PC-9 (cell line): Measurements from ENCODE around the gene AMOTL1. TPM values are rescaled to one million over a fixed set of nuclear protein-coding genes. Genes with fewer than 3 reads are reported as not detected.

Source experiments
- BruUV-seq: library from RNA; stranded (reverse); fragments of 400-500 nt; replicated peaks from 2 replicates; lab custom pipeline; 2021; lab: Mats Ljungman, UMichigan
- CTCF ChIA-PET: fragments of 300-600 bp; sonication (Branson Sonifier 250); formaldehyde crosslinking; loops from one replicate; lab custom pipeline; 2022; ENCODE audit warnings: antibody characterized with exemption; lab: Charles Lee
- POLR2A ChIA-PET: fragments of 300-600 bp; sonication (Branson Sonifier 250); formaldehyde crosslinking; loops from one replicate; lab custom pipeline; 2022; ENCODE audit warnings: antibody characterized with exemption; ENCODE audit not compliant: unreplicated experiment; lab: Charles Lee
- DNase-seq, 2 experiments: peaks; one replicate each; pipeline versions ENCODE4 v3.0.0 to v3.0.0-alpha.2; 2015 to 2022; ENCODE audit warnings: mixed read lengths in 1 of 2
- H2AFZ ChIP-seq: fragments of 200-600 bp; sonication (generic); 2 replicates; pipeline ENCODE4 v1.8.1; 2017; ENCODE audit warnings: antibody characterized with exemption
- H3F3A ChIP-seq: fragments of 200-600 bp; sonication (generic); 2 replicates; pipeline ENCODE4 v1.8.1; 2017; ENCODE audit warnings: antibody characterized with exemption, mild to moderate bottlenecking, low read depth; ENCODE audit not compliant: insufficient read depth
- H3K27ac ChIP-seq: fragments of 200-600 bp; sonication (generic); 2 replicates; pipeline ENCODE4 v1.6.1; 2016; ENCODE audit warnings: mixed run types
- H3K27me3 ChIP-seq: fragments of 200-600 bp; sonication (generic); 2 replicates; pipeline ENCODE4 v1.6.1; 2016; ENCODE audit warnings: low read depth, mixed run types; ENCODE audit not compliant: insufficient read depth
- H3K36me3 ChIP-seq: fragments of 200-600 bp; sonication (generic); 2 replicates; pipeline ENCODE4 v1.6.1; 2016; ENCODE audit warnings: low read depth, mixed run types
- H3K4me1 ChIP-seq: fragments of 200-600 bp; sonication (generic); replicated peaks from 2 replicates; pipeline ENCODE4 v1.6.1; 2016; ENCODE audit warnings: mixed run types; ENCODE audit not compliant: insufficient read depth
- H3K4me2 ChIP-seq: fragments of 200-600 bp; sonication (generic); 2 replicates; pipeline ENCODE4 v1.6.1; 2017; ENCODE audit warnings: mixed run types
- H3K4me3 ChIP-seq: fragments of 200-600 bp; sonication (generic); 2 replicates; pipeline ENCODE4 v1.6.1; 2016; ENCODE audit warnings: mixed run types
- H3K79me2 ChIP-seq: fragments of 200-600 bp; sonication (generic); 2 replicates; pipeline ENCODE4 v1.6.1; 2017; ENCODE audit warnings: low read depth, mixed run types
- H3K9me2 ChIP-seq: fragments of 200-600 bp; sonication (generic); 2 replicates; pipeline ENCODE4 v1.8.1; 2017; ENCODE audit warnings: mild to moderate bottlenecking; ENCODE audit not compliant: insufficient read depth
- H3K9me3 ChIP-seq: fragments of 200-600 bp; sonication (generic); 2 replicates; pipeline ENCODE4 v1.8.1; 2016; ENCODE audit warnings: low read depth; ENCODE audit not compliant: insufficient read depth
- H4K20me1 ChIP-seq: fragments of 200-600 bp; sonication (generic); 2 replicates; pipeline ENCODE4 v1.8.1; 2017; ENCODE audit not compliant: insufficient read depth
- CTCF ChIP-seq: fragments of 200-600 bp; sonication (generic); conservative IDR thresholded peaks from 2 replicates; pipeline ENCODE4 v1.6.1; 2017; ENCODE audit warnings: mixed run types, antibody characterized with exemption, mild to moderate bottlenecking, moderate library complexity
- EZH2 ChIP-seq: fragments of 200-600 bp; sonication (generic); IDR thresholded peaks from 2 replicates; pipeline ENCODE4 v1.8.0; 2017; ENCODE audit warnings: antibody characterized with exemption, low read depth
- intact Hi-C: fragments of 100-400 bp; cut with micrococcal nuclease; formaldehyde crosslinking; loops from one replicate; pipeline ENCODE4 v1.10.0; 2022; ENCODE audit not compliant: unreplicated experiment
- total RNA-seq: library from RNA; stranded (reverse); gene quantifications from 2 replicates; pipeline ENCODE4 v1.2.3, GENCODE V29; 2021

AMOTL1 gene
- total RNA-seq, 1 experiment from 2014 or later = 60.5 TPM

GRCh38 chr11:94784884-94785283, 16.7 kb downstream of the AMOTL1 start:
- Histone ChIP-seq H3K4me2 (no peak overlapping the region), H3K27ac (no peak overlapping the region), H3K79me2 (peaks cover 99% of the 10 kb centered on the region), H3F3A (peaks cover 28% of the 10 kb centered on the region), H3K4me3 (no peak overlapping the region), H4K20me1 (peaks cover 59% of the 10 kb centered on the region), H3K9me3 (no peaks in the 10 kb centered on the region), H2AFZ (no peak overlapping the region), H3K27me3 (no peaks in the 10 kb centered on the region), H3K9me2 (no peaks in the 10 kb centered on the region), H3K36me3 (peaks cover 17% of the 10 kb centered on the region), H3K4me1 (peaks cover 60% of the 10 kb centered on the region)
- POLR2A ChIA-PET = no interaction called here
- DNase-seq = no peak
- BruUV-seq = no TSS peak
- CTCF ChIA-PET = interaction anchor here (0.6 kb wide), 2 partner anchors 44 to 162 kb away, joined by 4 read pairs; no protein-coding TSS in a partner anchor
- TF ChIP-seq CTCF = no peak
- no peak for TF ChIP-seq EZH2
- intact Hi-C loops = no loop called here

GRCh38 chr11:94785509-94785908, 17.4 kb downstream of the AMOTL1 start:
- DNase-seq = no peak
- no peaks in the 10 kb centered on the region for H3K9me2 ChIP-seq
- intact Hi-C loops = no loop called here
- no peak overlapping the region for H2AFZ ChIP-seq
- no TSS peak for BruUV-seq
- peaks cover 60% of the 10 kb centered on the region for H3K4me1 ChIP-seq
- ChIA-PET POLR2A (no interaction called here), CTCF (interaction anchor here (0.6 kb wide), 2 partner anchors 44 to 163 kb away, joined by 4 read pairs; no protein-coding TSS in a partner anchor)
- H3K79me2 ChIP-seq = peaks cover 99% of the 10 kb centered on the region
- TF ChIP-seq EZH2 = no peak
- TF ChIP-seq CTCF = no peak
- no peak overlapping the region for H3K4me3 ChIP-seq
- no peaks in the 10 kb centered on the region for H3K27me3 ChIP-seq
- H3K27ac ChIP-seq = peak overlapping the region; percentile 35; the same call in 1 of the 2 replicates
- peaks cover 31% of the 10 kb centered on the region for H3F3A ChIP-seq
- H4K20me1 ChIP-seq = peaks cover 61% of the 10 kb centered on the region
- no peaks in the 10 kb centered on the region for H3K9me3 ChIP-seq
- H3K4me2 ChIP-seq = no peak overlapping the region
- H3K36me3 ChIP-seq = peaks cover 16% of the 10 kb centered on the region

GRCh38 chr11:94786264-94787126, 18.3 kb downstream of the AMOTL1 start:
- H3F3A ChIP-seq = peaks cover 39% of the 10 kb centered on the region
- TF ChIP-seq CTCF (peak; percentile 78), EZH2 (no peak)
- ChIA-PET POLR2A (interaction anchor here (0.6 kb wide), 1 partner anchor 72 kb away, joined by 5 read pairs; no protein-coding TSS in a partner anchor), CTCF (interaction anchor here (0.6 to 0.8 kb wide), 3 partner anchors 45 to 187 kb away, joined by 3 to 5 read pairs (median 4); partner anchors contain the start of genes CWC15 and KDM4D)
- H3K79me2 ChIP-seq = peaks cover 99% of the 10 kb centered on the region
- no peak overlapping the region for H3K4me2 ChIP-seq
- peaks cover 9% of the 10 kb centered on the region for H3K36me3 ChIP-seq
- no peak overlapping the region for H3K27ac ChIP-seq
- H3K9me2 ChIP-seq = no peaks in the 10 kb centered on the region
- no peak overlapping the region for H2AFZ ChIP-seq
- DNase-seq = no peak
- peaks cover 64% of the 10 kb centered on the region for H3K4me1 ChIP-seq
- no peak overlapping the region for H3K4me3 ChIP-seq
- no peaks in the 10 kb centered on the region for H3K27me3 ChIP-seq
- peaks cover 53% of the 10 kb centered on the region for H4K20me1 ChIP-seq
- intact Hi-C loops = no loop called here
- BruUV-seq = no TSS peak
- H3K9me3 ChIP-seq = no peaks in the 10 kb centered on the region
